Measurements from ENCODE around the gene YTHDF2.
A peak's percentile ranks its signal among the peaks of the same experiment; 100 is the strongest.
"Not testable (repeated sequence)": the region's sequence is repeated elsewhere in the genome, so short reads cannot be mapped to it uniquely, and the experiment has no call there.

YTHDF2 gene

GRCh38 chr1:28736450-28737306 is at the start of gene YTHDF2:
Gene YTHDF2 (plus strand): TSS chr1:28736940. CDS start chr1:28737121, 181 bp downstream.
- H3K27ac Mint-ChIP-seq: peak within 1 kb of the TSS; percentile 99
- H3K4me3 Mint-ChIP-seq: peak within 1 kb of the TSS; percentile 99
- ATAC-seq (peak; percentile 95), DNase-seq (peak; percentile 99)
- H3K9me3 Mint-ChIP-seq: no peaks in the 10 kb centered on the region
- H3K27me3 Mint-ChIP-seq: no peaks in the 10 kb centered on the region
- H3K4me1 Mint-ChIP-seq: peaks cover 47% of the 10 kb centered on the region
- peaks cover 33% of the 10 kb centered on the region for H3K36me3 Mint-ChIP-seq (ENCODE audit: low read depth)

GRCh38 chr1:28691627-28692026 is 45.1 kb upstream of the YTHDF2 start:
- not testable (repeated sequence) for H3K4me3 Mint-ChIP-seq, H3K27ac Mint-ChIP-seq, DNase-seq, H3K4me1 Mint-ChIP-seq, H3K9me3 Mint-ChIP-seq, ATAC-seq, H3K27me3 Mint-ChIP-seq
- peaks cover 23% of the 10 kb centered on the region for H3K36me3 Mint-ChIP-seq (ENCODE audit: low read depth)

- Mint-ChIP-seq H3K27ac (no peak overlapping the region), H3K9me3 (no peaks in the 10 kb centered on the region), H3K36me3 (ENCODE audit: low read depth) (peaks cover 27% of the 10 kb centered on the region), H3K27me3 (no peaks in the 10 kb centered on the region), H3K4me1 (no peaks in the 10 kb centered on the region), H3K4me3 (no peak overlapping the region)
- DNase-seq (no peak), ATAC-seq (no peak)
These were observed 33.1 kb upstream of the YTHDF2 start for GRCh38 chr1:28703629-28704028.

- DNase-seq (no peak), ATAC-seq (no peak)
- H3K9me3 Mint-ChIP-seq: no peaks in the 10 kb centered on the region
- peaks cover 20% of the 10 kb centered on the region for H3K36me3 Mint-ChIP-seq (ENCODE audit: low read depth)
- H3K4me1 Mint-ChIP-seq: no peaks in the 10 kb centered on the region
- no peak overlapping the region for H3K4me3 Mint-ChIP-seq
- no peaks in the 10 kb centered on the region for H3K27me3 Mint-ChIP-seq
- no peak overlapping the region for H3K27ac Mint-ChIP-seq
These were observed 20.4 kb upstream of the YTHDF2 start for GRCh38 chr1:28716336-28716735.

GRCh38 chr1:28718166-28718565 is 18.6 kb upstream of the YTHDF2 start:
- Mint-ChIP-seq H3K27ac (no peak overlapping the region), H3K4me1 (no peaks in the 10 kb centered on the region), H3K36me3 (ENCODE audit: low read depth) (peaks cover 19% of the 10 kb centered on the region), H3K4me3 (no peak overlapping the region), H3K27me3 (no peaks in the 10 kb centered on the region), H3K9me3 (no peaks in the 10 kb centered on the region)
- no peak for ATAC-seq
- DNase-seq: no peak

GRCh38 chr1:28718586-28719331 is 18.0 kb upstream of the YTHDF2 start:
- Mint-ChIP-seq H3K36me3 (ENCODE audit: low read depth) (peaks cover 14% of the 10 kb centered on the region), H3K4me1 (no peaks in the 10 kb centered on the region), H3K27ac (no peak overlapping the region), H3K4me3 (no peak overlapping the region), H3K27me3 (no peaks in the 10 kb centered on the region), H3K9me3 (no peaks in the 10 kb centered on the region)
- ATAC-seq (no peak), DNase-seq (no peak)

- Mint-ChIP-seq H3K27ac (no peak overlapping the region), H3K36me3 (ENCODE audit: low read depth) (peaks cover 9% of the 10 kb centered on the region), H3K4me1 (no peaks in the 10 kb centered on the region), H3K9me3 (no peaks in the 10 kb centered on the region), H3K4me3 (no peak overlapping the region), H3K27me3 (no peaks in the 10 kb centered on the region)
- DNase-seq: no peak
- no peak for ATAC-seq
These were observed 17.5 kb upstream of the YTHDF2 start for GRCh38 chr1:28719332-28719619.

GRCh38 chr1:28720376-28720775 is 16.4 kb upstream of the YTHDF2 start:
- H3K36me3 Mint-ChIP-seq (ENCODE audit: low read depth): peaks cover 3% of the 10 kb centered on the region
- no peaks in the 10 kb centered on the region for H3K9me3 Mint-ChIP-seq
- ATAC-seq (no peak), DNase-seq (no peak)
- H3K4me1 Mint-ChIP-seq: no peaks in the 10 kb centered on the region
- H3K27me3 Mint-ChIP-seq: no peaks in the 10 kb centered on the region
- no peak overlapping the region for H3K4me3 Mint-ChIP-seq
- H3K27ac Mint-ChIP-seq: no peak overlapping the region

- H3K27ac Mint-ChIP-seq; ATAC-seq; H3K4me3 Mint-ChIP-seq; H3K4me1 Mint-ChIP-seq; H3K27me3 Mint-ChIP-seq; DNase-seq; H3K36me3 Mint-ChIP-seq (ENCODE audit: low read depth); H3K9me3 Mint-ChIP-seq: not testable (repeated sequence)
These were observed 14.8 kb upstream of the YTHDF2 start for GRCh38 chr1:28721927-28722326.

- not testable (repeated sequence) for H3K27me3 Mint-ChIP-seq; ATAC-seq; H3K4me1 Mint-ChIP-seq; DNase-seq; H3K27ac Mint-ChIP-seq; H3K36me3 Mint-ChIP-seq (ENCODE audit: low read depth); H3K4me3 Mint-ChIP-seq; H3K9me3 Mint-ChIP-seq
These were observed 11.4 kb upstream of the YTHDF2 start for GRCh38 chr1:28725365-28725764.

GRCh38 chr1:28735961-28736449 is 735 bp upstream of the YTHDF2 start:
- Mint-ChIP-seq H3K36me3 (ENCODE audit: low read depth) (peaks cover 28% of the 10 kb centered on the region), H3K27ac (peak overlapping the region; percentile 99), H3K27me3 (no peaks in the 10 kb centered on the region), H3K9me3 (no peaks in the 10 kb centered on the region), H3K4me3 (peak overlapping the region; percentile 99), H3K4me1 (peaks cover 42% of the 10 kb centered on the region)
- ATAC-seq (no peak), DNase-seq (no peak)

- ATAC-seq (peak; percentile 3), DNase-seq (peak; percentile 63)
- peak overlapping the region; percentile 99 for H3K27ac Mint-ChIP-seq
- H3K4me3 Mint-ChIP-seq: peak overlapping the region; percentile 99
- no peaks in the 10 kb centered on the region for H3K9me3 Mint-ChIP-seq
- peaks cover 41% of the 10 kb centered on the region for H3K36me3 Mint-ChIP-seq (ENCODE audit: low read depth)
- H3K4me1 Mint-ChIP-seq: peaks cover 54% of the 10 kb centered on the region
- no peaks in the 10 kb centered on the region for H3K27me3 Mint-ChIP-seq
These were observed 780 bp downstream of the YTHDF2 start for GRCh38 chr1:28737307-28738132.

GRCh38 chr1:28740118-28740517 is 3.4 kb downstream of the YTHDF2 start:
- no peak for DNase-seq
- ATAC-seq: no peak
- peaks cover 80% of the 10 kb centered on the region for H3K4me1 Mint-ChIP-seq
- H3K9me3 Mint-ChIP-seq: no peaks in the 10 kb centered on the region
- no peaks in the 10 kb centered on the region for H3K27me3 Mint-ChIP-seq
- peak overlapping the region; percentile 52 for H3K27ac Mint-ChIP-seq
- H3K4me3 Mint-ChIP-seq: peak overlapping the region; percentile 99
- peaks cover 67% of the 10 kb centered on the region for H3K36me3 Mint-ChIP-seq (ENCODE audit: low read depth)

- peaks cover 72% of the 10 kb centered on the region for H3K36me3 Mint-ChIP-seq (ENCODE audit: low read depth)
- H3K4me1 Mint-ChIP-seq: peaks cover 83% of the 10 kb centered on the region
- ATAC-seq: peak; percentile 80
- H3K27ac Mint-ChIP-seq: peak overlapping the region; percentile 74
- no peaks in the 10 kb centered on the region for H3K9me3 Mint-ChIP-seq
- H3K4me3 Mint-ChIP-seq: peak overlapping the region; percentile 71
- H3K27me3 Mint-ChIP-seq: no peaks in the 10 kb centered on the region
- DNase-seq: no peak
These were observed 7.4 kb downstream of the YTHDF2 start for GRCh38 chr1:28744184-28744583.
